Measurements from ENCODE around the gene SLPI. TPM values are rescaled to one million over a fixed set of nuclear protein-coding genes. Genes with fewer than 3 reads are reported as not detected.

Gene SLPI, protein sequence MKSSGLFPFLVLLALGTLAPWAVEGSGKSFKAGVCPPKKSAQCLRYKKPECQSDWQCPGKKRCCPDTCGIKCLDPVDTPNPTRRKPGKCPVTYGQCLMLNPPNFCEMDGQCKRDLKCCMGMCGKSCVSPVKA
- total RNA-seq (2014; rRNA removed; shearing (Covaris generic)) (not detected in 2 replicates), total RNA-seq (2022) (not detected in 2 replicates), Bru-seq, nascent RNA (not detected), BruChase-seq, experiment 1, labeled RNA remaining after a 6-hour chase (percentile 26 among the genes with signal in this experiment), BruChase-seq, experiment 2, labeled RNA remaining after a 2-hour chase (not detected)
- long read RNA-seq = 0 reads

DNA sequence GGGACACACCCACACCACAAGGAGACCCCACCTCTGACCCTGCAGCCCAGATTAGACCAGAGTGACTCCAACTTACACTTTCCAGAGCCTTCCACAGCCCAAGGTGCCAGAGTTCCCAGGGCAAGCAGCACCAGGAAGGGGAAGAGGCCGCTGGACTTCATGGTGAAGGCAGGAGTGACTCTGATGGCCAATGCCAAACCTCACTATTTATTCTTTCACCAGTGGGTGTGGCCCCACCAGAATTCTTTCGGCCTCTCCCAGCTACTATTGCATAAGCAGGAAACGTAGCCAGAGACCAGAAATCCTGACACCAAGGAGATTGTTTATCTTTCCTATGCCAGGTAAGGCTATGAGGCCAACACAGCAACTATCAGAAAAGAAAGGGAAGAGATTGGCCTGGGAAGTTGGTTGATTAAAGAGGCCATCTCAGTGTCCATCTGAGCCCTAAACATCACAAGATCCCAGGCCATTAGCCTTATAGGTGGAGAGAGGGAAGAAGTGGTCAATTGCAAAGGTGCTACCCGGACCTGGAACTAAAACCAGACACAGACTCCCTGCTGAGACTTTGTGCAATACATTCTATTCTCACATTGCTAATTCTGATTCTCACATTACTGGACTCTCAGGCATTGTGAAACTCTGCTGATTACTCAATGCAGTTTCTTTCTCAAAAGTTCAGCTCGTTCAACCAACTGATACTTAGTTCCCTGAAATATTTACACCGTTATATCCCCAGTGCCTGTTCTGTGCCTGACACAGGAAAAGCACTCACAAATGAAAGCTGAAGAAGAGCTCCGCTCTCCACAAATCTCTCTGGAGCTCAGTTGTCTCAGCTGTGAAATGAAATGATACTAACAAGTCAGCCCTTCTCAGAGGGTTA, at the start of gene SLPI:
Gene SLPI, minus strand, starts transcription at position 182 of the 880 bp plus-strand sequence. Its CDS starts 21 bp downstream, at position 161.
- H2AFZ ChIP-seq (ENCODE audit: low read length) = no peak within 1 kb of the TSS
- H3K4me2 ChIP-seq (ENCODE audit: low read length) = no peak within 1 kb of the TSS
- CTCF ChIA-PET (ENCODE audit: unreplicated experiment) = no interaction called here
- no peak for DNase-seq (ENCODE audit: low spot score)
- no peak within 1 kb of the TSS for H3K4me3 ChIP-seq (ENCODE audit: low read depth, low read length, poor library complexity, severe bottlenecking)
- no peak within 1 kb of the TSS for H3K27ac ChIP-seq (ENCODE audit: low read depth, low read length, poor library complexity, severe bottlenecking)
- no peaks in the 10 kb centered on the region for H3K36me3 ChIP-seq (ENCODE audit: insufficient read depth, low read length)
- no peaks in the 10 kb centered on the region for H4K20me1 ChIP-seq (ENCODE audit: insufficient read depth, low read length)
- TF ChIP-seq, protein P1, sequence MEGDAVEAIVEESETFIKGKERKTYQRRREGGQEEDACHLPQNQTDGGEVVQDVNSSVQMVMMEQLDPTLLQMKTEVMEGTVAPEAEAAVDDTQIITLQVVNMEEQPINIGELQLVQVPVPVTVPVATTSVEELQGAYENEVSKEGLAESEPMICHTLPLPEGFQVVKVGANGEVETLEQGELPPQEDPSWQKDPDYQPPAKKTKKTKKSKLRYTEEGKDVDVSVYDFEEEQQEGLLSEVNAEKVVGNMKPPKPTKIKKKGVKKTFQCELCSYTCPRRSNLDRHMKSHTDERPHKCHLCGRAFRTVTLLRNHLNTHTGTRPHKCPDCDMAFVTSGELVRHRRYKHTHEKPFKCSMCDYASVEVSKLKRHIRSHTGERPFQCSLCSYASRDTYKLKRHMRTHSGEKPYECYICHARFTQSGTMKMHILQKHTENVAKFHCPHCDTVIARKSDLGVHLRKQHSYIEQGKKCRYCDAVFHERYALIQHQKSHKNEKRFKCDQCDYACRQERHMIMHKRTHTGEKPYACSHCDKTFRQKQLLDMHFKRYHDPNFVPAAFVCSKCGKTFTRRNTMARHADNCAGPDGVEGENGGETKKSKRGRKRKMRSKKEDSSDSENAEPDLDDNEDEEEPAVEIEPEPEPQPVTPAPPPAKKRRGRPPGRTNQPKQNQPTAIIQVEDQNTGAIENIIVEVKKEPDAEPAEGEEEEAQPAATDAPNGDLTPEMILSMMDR (conservative IDR thresholded peaks at IDR 0.05; ENCODE audit: low read length) = no peak
- TF ChIP-seq EZH2phosphoT487 (IDR thresholded peaks at IDR 0.05; ENCODE audit: borderline replicate concordance, low read depth, low read length) = no peak
- intact Hi-C loops (cut with micrococcal nuclease; ENCODE audit: unreplicated experiment) = no loop called here
- H3K4me1 ChIP-seq (ENCODE audit: insufficient read depth, low read length, poor library complexity, severe bottlenecking) = no peaks in the 10 kb centered on the region
- no peaks in the 10 kb centered on the region for H3K9me3 ChIP-seq (ENCODE audit: low read length)
- H3K9me2 ChIP-seq (ENCODE audit: insufficient read depth, low read length) = no peaks in the 10 kb centered on the region
- POLR2A ChIA-PET = no interaction called here
- no TSS peak for BruUV-seq (replicated peaks)
- H3K79me2 ChIP-seq (ENCODE audit: insufficient read depth, low read depth, low read length) = no peaks in the 10 kb centered on the region

DNA sequence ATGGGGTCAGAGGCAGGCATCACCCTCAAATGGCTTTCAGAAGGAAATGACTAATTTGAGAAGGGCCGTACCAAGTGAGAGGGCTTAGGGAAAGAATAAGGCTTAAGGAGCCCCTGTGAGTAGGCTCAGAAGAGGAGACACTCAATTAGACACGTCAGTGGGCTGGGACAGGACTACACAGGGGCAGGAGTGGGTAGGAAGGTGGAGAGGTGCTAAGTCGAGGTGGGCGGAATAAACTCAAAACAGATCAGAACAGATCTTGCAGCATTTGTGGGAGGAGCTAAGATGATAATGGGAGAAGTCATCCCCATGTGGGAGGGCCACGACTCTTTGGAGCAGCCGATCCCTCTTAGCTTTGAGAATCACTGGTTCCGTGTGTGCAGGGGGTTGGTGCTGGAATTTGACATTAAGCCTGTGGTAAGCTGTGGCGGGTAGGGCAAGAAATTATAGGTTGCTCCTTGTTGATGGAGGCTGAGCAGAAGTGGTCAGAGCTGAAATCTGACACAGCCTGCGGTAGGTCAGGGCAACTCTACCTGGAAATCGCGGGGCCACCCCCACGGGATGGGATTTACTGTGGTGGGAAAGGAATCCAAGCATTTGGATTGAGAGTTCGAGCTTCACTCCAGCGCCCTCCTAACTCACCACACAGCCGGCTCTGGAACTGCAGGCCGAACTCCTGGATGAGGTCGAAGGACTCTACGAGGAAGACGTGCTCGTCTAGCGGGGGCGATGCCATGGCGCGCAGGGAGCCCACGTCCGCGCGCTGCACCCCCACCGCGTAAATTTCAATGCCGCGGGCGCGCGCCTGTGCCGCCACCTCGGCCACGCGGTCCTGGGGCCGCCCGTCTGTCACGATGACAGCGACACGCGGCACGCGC, 49.5 kb upstream of the SLPI start:
- Histone ChIP-seq H2AFZ (ENCODE audit: low read length) (no peak overlapping the region), H3K9me2 (ENCODE audit: insufficient read depth, low read length) (no peaks in the 10 kb centered on the region), H3K9me3 (ENCODE audit: low read length) (no peaks in the 10 kb centered on the region), H3K4me3 (ENCODE audit: low read depth, low read length, poor library complexity, severe bottlenecking) (no peak overlapping the region), H3K27ac (ENCODE audit: low read depth, low read length, poor library complexity, severe bottlenecking) (no peak overlapping the region), H3K4me2 (ENCODE audit: low read length) (no peak overlapping the region), H3K36me3 (ENCODE audit: insufficient read depth, low read length) (no peaks in the 10 kb centered on the region), H3K79me2 (ENCODE audit: insufficient read depth, low read depth, low read length) (no peaks in the 10 kb centered on the region), H3K4me1 (ENCODE audit: insufficient read depth, low read length, poor library complexity, severe bottlenecking) (no peaks in the 10 kb centered on the region), H4K20me1 (ENCODE audit: insufficient read depth, low read length) (no peaks in the 10 kb centered on the region)
- DNase-seq (ENCODE audit: low spot score) = no peak
- ChIA-PET CTCF (ENCODE audit: unreplicated experiment) (no interaction called here), POLR2A (no interaction called here)
- BruUV-seq (replicated peaks) = no TSS peak
- intact Hi-C loops (cut with micrococcal nuclease; ENCODE audit: unreplicated experiment) = no loop called here
- TF ChIP-seq, protein P1 (conservative IDR thresholded peaks at IDR 0.05; ENCODE audit: low read length) = no peak
- TF ChIP-seq EZH2phosphoT487 (IDR thresholded peaks at IDR 0.05; ENCODE audit: borderline replicate concordance, low read depth, low read length) = no peak

Data from OCI-LY7 (cell line).